VCaP (cell line): ENCODE measurements around the gene TMCC3.
A peak's percentile ranks its signal among the peaks of the same experiment; 100 is the strongest.

Source experiments
- H3K27ac ChIP-seq: fragments of 450-650 bp; 2 replicates; pipeline ENCODE4 v1.5.1; 2017
- CTCF ChIP-seq: fragments of 450-650 bp; conservative IDR thresholded peaks from 2 replicates; pipeline ENCODE4 v1.5.1; 2017; ENCODE audit warnings: mild to moderate bottlenecking, moderate library complexity

The TMCC3 gene

GRCh38 chr12:94599189-94599588 is 51.2 kb downstream of the TMCC3 start:
- H3K27ac ChIP-seq = no peak overlapping the region
- TF ChIP-seq CTCF = no peak

GRCh38 chr12:94597268-94597667 is 53.1 kb downstream of the TMCC3 start:
- TF ChIP-seq CTCF = no peak

GRCh38 chr12:94596596-94596995 is 53.8 kb downstream of the TMCC3 start:
- peak overlapping the region; percentile 98 for H3K27ac ChIP-seq
- TF ChIP-seq CTCF = no peak

More at GRCh38 chr12:94597268-94597667, 53.1 kb downstream of the TMCC3 start:
- peak overlapping the region; percentile 98 for H3K27ac ChIP-seq

- no peak for TF ChIP-seq CTCF
- H3K27ac ChIP-seq = peak overlapping the region; percentile 98
These were observed 55.2 kb downstream of the TMCC3 start for GRCh38 chr12:94595152-94595551.

- no peak for TF ChIP-seq CTCF
These were observed 55.9 kb downstream of the TMCC3 start for GRCh38 chr12:94594443-94594825.

GRCh38 chr12:94593822-94594442 is 56.4 kb downstream of the TMCC3 start:
- H3K27ac ChIP-seq = peak overlapping the region; percentile 98
- TF ChIP-seq CTCF = no peak

More at GRCh38 chr12:94594443-94594825, 55.9 kb downstream of the TMCC3 start:
- peak overlapping the region; percentile 98 for H3K27ac ChIP-seq

- H3K27ac ChIP-seq = peak overlapping the region; percentile 98
These were observed 57.6 kb downstream of the TMCC3 start for GRCh38 chr12:94592723-94593122.

- H3K27ac ChIP-seq = peak overlapping the region; percentile 98
- no peak for TF ChIP-seq CTCF
These were observed 58.3 kb downstream of the TMCC3 start for GRCh38 chr12:94592080-94592479.
